Non-pigmented ciliary epithelial cell (primary cell): ENCODE measurements around the gene CAPN10.

Experiments
- DNase-seq: peaks from one replicate; pipeline ENCODE4 v3.0.0-alpha.2; 2010; ENCODE audit warnings: low read depth

The CAPN10 gene

DNA sequence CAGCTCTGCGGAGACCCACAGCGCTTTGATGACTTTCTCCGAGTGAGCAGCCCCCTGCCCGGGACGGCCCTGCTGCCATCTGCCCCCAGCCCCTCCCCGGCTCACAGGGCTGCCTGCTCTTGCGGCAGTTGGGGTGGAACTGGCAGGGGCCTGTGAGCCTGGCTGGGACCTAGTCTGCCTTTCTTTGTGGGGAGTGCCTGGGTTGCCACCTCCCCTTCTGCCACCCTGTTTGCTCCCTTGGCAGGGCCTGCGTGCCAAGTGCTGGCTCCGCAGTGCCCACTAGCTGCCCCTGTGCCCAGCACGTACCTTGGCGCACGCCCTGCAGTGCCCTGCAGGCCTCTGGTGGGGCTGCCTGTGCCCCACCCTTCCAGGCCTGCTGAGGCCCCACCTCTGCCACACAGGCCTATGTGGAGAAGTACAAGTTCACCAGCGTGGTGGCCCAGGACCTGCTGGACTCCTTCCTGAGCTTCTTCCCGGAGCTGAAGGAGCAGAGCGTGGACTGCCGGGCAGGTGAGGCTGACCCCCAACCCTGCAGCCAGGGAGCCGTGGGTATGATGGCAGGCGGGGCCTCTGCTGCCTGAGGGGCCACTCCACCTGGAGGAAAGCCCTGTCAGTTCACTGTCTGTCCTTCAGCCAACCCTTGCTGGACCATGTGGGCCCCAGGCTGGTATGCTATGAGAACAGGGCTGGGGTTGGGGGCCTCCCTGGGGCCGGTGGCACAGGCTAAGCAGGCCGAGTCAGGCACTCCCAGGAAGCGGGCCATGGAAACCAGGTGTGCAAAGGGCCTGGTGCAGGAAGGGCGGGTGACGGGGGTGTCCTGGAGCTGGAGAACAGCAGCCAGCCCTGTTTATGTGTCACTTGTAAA, 11.2 kb upstream of the CAPN10 start:
- no peak for DNase-seq

DNA sequence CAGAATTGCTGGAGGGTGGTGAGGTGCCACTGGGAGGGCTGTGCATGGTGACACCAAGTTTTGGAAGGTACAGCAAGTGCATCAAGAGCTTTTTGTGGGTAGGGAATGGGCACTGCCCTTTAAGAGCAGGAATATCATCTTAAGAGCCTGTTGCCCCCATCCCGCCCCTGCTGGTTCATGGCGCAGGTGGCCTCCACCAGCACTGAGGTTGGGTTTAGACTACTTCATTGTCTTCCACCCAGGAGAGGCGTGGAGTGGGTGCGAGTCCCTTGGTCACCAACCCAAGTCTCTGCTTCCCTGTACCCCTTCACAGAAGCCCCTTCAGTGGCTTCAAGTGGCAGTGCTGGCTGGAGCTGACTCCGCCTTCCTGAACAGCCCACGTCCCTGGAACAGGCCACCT, 10.5 kb upstream of the CAPN10 start:
- no peak for DNase-seq

DNA sequence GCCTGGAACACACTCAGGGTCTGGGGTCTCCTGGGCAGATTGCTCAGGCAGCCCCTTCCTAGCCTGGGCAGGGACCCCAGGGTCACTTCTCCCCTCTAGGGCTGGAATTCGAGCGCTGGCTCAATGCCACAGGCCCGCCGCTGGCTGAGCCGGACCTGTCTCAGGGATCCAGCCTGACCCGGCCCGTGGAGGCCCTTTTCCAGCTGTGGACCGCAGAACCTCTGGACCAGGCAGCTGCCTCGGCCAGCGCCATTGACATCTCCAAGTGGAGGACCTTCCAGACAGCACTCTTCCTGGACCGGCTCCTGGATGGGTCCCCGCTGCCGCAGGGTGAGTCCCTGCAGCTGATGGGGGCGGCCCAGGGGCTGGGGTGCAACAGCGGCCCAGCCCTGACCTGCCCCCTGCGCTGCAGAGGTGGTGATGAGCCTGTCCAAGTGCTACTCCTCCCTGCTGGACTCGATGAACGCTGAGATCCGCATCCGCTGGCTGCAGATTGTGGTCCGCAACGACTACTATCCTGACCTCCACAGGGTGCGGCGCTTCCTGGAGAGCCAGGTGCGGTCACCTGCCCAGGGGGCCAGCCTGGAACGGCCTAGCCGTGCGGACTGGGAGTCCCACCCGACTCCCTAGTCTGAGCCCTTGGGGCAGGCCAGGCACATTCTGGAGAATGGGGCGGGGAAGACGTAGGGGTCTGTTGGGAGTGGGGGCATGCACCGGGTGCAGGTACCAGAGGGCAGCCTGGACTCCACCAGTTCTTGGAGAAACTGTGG, 9.9 kb upstream of the CAPN10 start:
- DNase-seq: no peak

DNA sequence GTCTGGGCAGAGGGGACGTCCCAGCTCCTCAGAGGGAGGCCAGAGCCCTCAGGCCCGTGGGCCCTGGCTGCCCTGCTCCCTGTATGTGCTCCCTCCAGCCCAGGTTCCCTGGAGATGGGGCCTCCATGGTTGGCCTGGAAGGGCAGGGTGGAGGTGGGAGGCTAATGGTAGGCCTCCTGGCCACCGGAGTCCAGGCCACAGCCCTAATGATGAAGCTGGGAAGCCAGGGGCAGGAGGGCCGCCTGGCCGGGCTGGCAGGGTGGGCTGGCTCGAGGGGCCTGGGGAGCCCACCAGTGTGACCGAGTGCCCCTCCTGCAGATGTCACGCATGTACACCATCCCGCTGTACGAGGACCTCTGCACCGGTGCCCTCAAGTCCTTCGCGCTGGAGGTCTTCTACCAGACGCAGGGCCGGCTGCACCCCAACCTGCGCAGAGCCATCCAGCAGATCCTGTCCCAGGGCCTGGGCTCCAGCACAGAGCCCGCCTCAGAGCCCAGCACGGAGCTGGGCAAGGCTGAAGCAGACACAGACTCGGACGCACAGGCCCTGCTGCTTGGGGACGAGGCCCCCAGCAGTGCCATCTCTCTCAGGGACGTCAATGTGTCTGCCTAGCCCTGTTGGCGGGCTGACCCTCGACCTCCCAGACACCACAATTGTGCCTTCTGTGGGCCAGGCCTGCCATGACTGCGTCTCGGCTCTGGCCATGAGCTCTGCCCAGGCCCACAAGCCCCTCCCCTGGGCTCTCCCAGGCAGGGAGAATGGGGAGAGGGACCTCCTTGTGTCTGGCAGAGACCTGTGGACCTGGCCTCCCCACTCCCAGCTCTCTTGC, 9.0 kb upstream of the CAPN10 start:
- DNase-seq: no peak

DNA sequence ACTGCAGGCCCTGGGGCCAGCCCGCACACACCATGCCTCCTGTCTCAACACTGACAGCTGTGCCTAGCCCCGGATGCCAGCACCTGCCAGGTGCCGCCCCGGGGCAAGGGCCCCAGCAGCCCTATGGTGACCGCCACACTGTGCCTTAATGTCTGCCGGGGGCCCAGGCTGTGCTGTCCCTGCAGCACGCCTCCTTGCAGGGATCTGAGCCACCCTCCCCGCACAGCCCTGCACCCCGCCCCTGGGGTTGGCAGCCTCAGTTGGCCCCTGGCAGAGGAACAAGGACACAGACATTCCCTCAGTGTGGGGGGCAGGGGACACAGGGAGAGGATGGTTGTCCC, 8.5 kb upstream of the CAPN10 start:
- DNase-seq: no peak

DNA sequence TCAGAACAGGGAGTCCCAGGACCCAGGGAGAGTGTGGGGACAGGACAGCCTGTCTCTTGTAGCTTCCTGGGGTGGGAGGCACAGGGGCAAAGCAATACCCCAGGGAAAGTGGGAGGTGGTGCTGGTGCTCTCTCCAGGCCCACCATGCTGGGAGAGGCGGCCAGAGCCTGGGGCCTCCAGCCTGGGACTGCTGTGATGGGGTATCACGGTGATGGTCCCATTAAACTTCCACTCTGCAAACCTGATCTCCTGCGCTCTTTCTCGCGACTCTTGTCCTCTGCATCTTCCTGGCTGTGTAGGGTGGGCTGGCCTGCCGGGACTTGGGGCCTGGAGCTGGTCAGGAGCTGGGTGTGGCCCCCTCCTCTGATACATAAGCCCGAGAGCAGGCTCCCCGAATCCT, 8.0 kb upstream of the CAPN10 start:
- no peak for DNase-seq

DNA sequence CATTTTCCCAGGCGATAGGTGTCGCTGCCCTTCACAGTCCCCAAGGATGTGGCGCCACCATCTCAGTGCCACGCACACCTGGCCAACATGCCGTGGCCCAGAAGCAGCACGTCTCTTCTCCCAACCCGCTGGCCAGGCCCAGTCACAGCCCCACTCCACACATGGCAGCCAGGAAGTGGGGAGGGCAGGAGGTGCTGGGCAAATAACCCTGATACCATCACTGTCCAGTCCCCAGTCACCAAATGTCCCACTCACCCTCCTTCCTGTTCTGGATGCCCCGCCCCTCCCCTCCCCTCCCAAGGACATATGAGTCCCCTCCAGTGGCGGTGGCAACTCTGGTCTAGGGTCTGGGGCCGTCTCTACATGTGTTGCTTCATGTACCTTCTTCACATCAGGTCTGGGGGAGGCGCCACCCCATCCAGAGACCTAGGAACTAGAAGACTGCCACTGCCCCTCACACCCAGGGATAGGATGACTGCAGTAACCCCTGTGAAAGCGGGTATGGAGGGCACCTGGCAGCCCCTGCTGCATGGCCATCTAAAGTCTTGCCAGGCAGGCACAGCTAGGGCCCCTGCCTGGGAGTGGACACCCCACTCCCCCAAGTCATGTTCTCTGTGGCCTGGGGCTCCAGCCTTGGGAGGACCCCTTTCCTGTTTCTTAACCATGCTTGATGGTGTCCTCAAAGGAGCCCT, 7.3 kb upstream of the CAPN10 start:
- DNase-seq: no peak

DNA sequence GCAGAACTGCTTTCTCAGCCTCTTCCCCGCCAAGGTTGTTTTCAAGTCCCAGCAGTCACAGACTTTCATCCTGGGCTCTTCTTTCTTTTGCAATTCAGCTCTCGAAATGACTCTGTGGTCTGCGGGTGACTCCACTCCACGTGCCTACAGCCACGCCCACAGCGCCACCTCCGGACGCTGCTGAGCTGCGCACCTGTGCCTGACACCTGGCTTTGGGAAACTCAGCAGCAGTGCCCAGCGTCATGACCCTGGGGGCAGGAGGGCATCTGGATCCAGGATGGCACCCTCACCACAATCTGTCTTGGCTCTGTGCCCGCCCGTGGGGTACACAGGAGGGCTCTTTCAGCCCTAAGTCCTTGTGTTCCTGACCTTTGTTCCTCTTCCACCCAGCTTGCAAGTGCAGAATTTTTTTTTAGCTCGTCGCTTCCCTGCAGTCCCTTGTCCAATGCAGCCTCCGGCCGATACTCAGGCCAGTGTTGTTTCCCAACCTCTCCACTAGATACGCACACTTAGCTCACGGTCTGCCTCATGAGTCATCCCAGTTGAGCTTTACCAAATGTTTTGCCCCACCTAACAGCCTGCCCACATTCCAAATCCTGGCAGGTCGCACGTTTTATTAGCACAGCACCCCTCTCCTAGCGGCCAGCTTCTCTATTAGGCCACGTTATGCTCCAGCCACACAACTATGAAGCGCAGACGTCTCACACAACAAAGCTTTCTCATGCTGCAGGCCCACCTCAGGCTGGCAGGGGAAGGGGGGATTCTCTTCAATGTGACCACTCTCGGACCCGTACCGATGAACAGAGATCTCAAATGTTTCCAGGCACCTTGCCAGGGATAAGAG, 6.5 kb upstream of the CAPN10 start:
- DNase-seq: peak; percentile 59

DNA sequence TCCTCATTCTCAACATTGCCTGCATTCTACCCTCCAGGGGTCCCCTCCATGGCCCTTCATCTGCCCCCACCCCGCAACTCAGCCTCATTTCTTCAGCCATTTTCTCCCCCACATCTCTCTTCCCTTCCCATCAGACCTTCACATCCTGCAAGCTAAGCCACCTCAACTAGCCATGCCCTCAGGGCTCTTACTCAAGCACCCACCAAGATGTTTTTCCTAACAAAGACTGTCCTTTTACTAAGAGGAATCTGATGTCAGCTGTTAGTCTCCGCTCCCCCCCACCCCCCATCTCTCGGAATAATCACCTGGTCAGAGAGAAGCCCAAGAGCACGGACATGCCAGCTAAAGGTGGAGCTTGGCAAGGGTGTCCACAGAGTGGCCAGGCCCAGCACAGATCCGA, 4.7 kb upstream of the CAPN10 start:
- DNase-seq: no peak

DNA sequence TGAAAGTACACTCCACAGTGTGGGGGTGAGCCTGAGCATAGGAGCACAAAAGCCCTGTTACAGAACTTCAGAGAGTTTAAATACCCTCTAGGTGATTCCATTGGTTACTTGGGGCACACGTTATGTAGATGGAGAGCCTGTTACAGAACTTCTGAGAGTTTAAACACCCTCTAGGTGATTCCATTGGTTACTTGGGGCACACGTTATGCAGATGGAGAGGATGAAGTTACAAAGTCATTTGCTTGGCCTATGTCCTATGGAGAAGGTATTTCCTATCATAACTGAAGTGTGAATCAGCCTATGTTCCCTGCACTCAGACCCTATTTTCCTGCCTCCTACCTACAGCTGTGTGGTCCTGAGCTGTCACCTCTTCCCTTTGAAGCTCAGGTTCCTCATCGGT, 3.8 kb upstream of the CAPN10 start:
- DNase-seq: no peak

DNA sequence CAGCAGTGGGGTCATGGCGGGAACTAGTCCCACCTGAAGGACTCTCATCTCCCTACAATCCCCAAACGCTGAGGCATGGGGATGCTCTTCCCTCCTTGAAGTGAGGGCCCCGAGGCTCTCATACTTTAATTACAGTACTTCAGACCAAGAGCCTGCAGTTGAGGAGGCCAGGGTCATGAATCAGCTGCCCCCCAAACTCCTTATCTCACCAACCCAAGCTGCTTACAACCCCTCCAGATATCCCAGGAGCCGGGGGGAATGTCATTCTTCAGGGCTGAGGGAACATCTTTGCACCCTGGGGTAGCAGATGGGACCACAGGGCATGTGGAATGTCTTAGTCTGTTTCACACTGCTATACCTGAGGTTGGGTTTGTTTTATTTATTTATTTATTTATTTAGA, 2.8 kb upstream of the CAPN10 start:
- no peak for DNase-seq

DNA sequence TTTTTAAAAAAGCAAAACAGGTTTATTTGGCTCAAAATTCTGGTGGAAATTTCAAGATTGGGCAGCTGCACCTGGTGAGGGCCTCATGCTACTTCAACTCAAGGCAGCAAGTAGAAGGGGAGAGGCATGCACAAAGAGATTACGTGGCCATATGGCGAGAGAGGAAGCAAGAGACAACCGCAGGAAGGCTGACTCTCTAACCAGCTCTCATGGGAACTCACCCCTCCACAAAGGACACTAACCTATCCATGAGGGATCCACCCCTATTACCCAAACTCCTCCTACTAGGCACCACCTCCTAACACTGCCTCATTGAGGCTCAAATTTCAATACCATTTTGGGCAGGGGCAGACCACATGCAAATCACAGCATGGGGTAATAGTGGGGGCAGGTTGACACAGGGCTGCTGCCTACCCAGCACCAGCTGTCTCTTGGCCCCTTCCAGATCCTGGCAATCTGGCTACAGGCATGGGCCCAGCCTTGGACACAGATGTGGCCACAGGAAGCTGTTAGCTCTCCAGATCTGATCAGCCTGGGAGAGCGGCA, 2.0 kb upstream of the CAPN10 start:
- DNase-seq: no peak

DNA sequence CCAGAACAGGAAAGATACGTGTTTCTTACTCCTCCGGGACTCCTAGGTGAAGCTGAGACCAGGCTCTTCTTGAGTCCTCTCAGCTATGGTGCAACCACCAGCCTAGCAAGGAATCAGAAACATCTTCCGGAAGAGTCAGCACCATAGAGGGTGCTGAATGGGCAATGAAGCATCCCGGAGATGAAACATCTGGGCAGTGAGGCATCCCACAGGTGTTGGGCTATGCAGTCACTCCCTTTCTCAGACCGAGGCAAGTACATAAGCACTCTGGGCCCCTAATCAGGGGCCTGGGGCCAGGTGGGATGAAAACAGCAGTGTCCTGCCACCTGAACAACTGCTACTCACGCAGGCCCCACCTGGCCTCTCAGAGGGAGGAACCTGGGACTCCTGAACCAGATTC, 1.4 kb upstream of the CAPN10 start:
- DNase-seq: no peak

DNA sequence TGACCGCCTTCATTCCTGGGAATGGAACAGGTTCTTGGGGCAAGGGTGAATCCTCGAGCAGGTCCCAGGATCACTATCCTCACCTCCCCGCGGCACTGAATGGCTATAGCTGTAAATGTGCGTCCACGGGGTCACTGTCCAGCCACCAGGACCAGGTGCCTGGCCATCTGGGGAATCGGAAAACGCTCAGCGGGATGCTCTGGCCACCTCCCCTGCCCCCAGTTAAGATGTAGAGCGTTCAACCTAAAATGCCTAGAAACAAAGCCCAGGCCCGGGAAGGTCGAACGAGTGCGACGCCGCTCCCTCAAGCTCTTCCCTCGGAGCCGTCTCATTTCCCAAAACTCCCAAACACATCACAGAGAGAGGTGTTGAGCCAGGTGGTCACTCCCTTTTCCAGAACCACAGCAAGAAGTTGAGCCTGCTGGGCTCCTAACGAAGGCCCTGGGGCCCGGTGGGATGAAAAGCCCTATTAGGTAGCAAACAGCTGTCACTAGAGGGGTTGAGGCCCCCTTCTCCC, 795 bp upstream of the CAPN10 start:
- DNase-seq: no peak

DNA sequence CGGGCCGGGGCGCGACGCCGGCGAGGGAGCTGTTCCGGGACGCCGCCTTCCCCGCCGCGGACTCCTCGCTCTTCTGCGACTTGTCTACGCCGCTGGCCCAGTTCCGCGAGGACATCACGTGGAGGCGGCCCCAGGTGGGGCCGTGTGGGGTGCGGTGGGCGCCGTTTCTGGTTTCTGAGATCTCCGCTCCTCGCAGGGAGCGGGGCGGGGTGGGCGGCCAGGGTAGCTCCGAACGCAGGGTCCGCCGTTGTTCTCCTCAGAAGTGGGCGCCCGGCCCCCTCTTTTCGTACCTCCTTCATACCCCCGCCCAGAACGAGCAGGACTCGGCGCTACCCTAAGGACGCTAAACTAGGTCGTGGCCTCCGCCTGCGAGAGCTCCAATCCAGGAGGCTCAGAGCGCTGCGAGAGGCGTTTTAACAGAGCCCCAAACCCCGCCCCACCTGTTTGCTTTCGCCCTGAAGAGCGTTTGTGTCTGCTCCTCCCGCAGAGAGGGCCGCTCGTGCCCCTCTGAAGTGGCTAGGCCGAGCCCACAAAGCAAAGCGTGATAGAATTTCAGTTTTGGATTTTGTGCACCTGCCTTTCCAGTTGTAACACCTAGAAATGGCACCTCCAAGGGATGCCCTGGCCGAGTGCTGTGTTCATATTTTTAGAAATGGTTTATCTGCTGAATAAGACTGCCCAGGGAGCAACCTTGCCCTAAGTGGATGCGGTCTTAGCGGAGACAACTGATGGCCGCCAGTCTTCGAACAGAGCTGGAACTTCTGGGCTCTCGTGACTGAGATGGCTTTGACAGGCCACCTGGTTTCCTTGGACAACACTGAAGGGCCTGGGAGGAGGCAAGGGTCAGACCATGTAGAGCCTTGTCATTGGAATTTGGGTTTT, 626 bp downstream of the CAPN10 start:
- no peak for DNase-seq

DNA sequence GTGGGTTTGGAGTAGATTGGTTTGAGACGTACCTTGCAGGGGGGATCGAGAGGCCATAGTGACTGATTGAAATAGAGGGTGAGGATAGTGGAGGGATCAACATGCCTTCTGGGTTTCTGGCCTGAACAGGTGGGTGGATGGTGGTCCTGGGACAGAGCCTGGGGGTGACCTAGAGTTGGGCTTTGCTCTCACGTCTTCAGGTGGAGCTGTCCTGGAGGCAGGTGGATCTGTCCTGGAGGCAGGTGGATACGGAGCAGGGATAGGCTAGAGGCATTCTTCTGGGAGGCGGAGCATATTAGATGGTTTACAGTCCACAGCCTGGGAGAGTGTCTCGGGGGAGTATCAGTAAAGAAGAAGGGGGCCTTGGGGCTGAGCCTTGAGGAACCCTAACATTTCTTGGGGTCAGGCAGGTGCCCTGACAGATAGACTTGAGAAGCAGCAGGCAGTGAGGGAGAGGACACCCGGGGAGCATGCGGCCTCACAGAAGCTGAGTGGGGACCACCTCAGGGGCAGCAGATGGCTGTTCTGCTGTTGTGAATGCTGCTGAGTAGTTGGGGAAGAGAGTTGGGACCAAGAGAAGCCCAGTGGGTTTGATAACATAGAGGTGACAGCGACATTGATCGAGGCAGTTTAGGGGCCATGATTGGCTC, 1.6 kb downstream of the CAPN10 start:
- no peak for DNase-seq

DNA sequence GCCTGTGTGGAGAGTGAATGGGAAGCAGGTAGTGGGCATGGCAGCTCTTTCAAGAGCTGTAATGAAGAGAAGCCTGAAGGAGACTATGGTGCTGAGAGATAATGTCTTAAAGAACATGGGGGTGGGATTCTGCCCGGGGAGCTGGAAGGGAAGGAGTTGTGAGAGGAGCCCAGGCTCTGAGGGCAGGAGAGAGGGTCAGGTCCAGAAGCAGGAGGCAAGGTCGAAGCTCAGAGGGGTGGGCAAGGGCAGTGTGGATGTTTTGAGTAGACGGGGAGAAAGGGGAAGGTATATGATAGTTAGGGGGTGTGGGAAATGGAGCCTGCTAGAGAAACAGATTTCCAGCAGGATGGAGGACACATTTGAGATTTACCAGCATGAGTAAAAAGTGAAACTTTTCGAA, 2.1 kb downstream of the CAPN10 start:
- no peak for DNase-seq

DNA sequence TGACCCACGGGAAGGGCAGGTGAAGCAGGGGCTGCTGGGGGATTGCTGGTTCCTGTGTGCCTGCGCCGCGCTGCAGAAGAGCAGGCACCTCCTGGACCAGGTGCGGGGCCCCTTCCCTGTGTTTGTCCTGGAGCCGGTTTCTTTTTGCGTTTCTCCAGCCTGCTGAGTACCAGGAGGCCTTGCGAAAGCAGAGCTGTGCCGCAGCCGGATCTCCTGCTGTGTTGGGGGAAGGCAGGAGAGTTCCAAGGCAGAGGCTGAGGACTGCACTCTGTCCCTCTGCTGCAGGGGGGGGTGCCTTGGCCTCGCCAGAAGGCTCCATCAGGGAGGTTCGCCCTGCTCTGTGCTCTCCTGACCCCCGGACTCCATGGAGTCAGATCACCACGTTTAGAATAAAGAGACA, 2.8 kb downstream of the CAPN10 start:
- no peak for DNase-seq

DNA sequence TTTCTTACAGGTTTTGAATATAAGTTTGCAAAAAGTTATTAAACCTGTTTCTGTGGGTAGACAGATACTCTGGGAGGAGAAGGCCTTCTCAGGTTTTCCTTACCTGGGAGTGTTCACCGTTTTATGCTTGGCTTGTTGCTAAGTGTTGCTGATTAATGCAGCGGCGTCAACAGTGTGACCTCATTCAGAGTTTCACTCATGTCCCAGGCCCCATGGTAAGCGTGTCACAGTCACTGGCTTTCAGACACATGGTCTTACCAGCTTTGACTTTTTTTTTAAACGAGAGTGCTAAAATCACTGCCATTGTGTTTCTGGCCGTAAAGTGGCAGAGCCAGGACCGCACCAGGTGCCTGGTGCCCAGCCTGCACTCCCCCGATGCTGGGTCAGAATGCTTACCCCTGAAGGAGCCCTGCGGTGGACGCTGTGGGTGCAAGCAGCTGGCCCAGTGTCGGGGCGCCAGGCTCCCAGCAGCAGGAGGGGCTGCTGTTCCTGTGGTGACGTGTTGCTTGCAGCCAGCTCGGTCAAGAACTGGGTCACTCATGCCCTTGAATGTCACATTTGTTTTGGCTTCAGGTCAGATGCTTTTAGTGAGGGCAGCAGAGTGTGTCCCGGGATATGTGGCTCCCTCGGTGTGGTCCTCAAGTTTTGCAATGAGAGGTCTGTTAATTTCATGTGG, 3.5 kb downstream of the CAPN10 start:
- DNase-seq: no peak
